Measurements from ENCODE around the gene DERA.

GRCh38 chr12:15861404-15861803 is 49.7 kb upstream of the DERA start:
- TF ChIP-seq CTCF (IDR thresholded peaks at IDR 0.05) (no peak), POLR2A (IDR thresholded peaks at IDR 0.05) (no peak)

All from vagina (tissue), 2 donors.